Left lobe of liver (tissue), 2 donors: ENCODE results near the gene AFF3. TPM values are rescaled to one million over a fixed set of nuclear protein-coding genes. Genes with fewer than 3 reads are reported as not detected.
"Not testable (repeated sequence)": the region's sequence is repeated elsewhere in the genome, so short reads cannot be mapped to it uniquely, and the experiment has no call there.

ENCODE experiments used
- ATAC-seq: fragments of 200-7000 bp; cut with Tn5 transposase; one replicate; pipeline ENCODE4 v1.9.1; 2020; ENCODE audit warnings: mild to moderate bottlenecking, moderate library complexity
- DNase-seq: peaks from one replicate; pipeline ENCODE4 v3.0.0-alpha.2; 2020; ENCODE audit warnings: low spot score
- total RNA-seq: library from RNA; stranded (reverse); gene quantifications from one replicate; pipeline ENCODE4 v1.2.1, GENCODE V29; 2021
- donor health status: DM: no; HTN: no; CAD: no; lungs with moderate emphysema.
- donor health status: DM: no; HTN: yes; CAD: no.

Gene AFF3
- total RNA-seq, 1 donor from 2014 or later, result 2.3 TPM

DNA sequence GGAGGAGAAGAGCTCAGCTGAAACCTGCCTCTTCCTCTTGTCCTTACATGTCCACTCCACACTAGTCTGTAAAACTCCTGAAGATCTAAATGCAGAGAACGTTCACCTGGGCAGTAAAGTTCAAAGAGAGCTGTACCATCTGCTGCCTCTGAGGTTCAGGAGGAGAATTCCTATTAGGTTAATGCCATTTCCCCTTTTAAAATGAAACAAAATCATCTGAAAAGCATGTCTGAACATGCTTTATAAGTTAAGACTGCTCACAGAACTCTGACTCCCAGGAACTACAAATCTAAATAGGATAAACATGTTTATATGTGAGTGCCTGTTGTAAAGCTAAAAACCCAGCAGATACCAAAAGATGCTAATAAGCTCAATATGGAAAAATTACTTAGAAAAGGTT is 164.4 kb downstream of the AFF3 start:
- DNase-seq (no peak), ATAC-seq (no peak)

- DNase-seq (no peak), ATAC-seq (no peak)
Observed at GRCh38 chr2:99975386-99975785, 167.0 kb downstream of the AFF3 start.

- ATAC-seq, result no peak
Observed at GRCh38 chr2:99974682-99975375, 167.6 kb downstream of the AFF3 start.

GRCh38 chr2:99974275-99974674 is 168.1 kb downstream of the AFF3 start:
- DNase-seq (no peak), ATAC-seq (no peak)

More at GRCh38 chr2:99974682-99975375, 167.6 kb downstream of the AFF3 start:
- DNase-seq, result no peak

GRCh38 chr2:99971326-99971900 is 171.0 kb downstream of the AFF3 start:
- ATAC-seq (no peak), DNase-seq (no peak)

- DNase-seq (no peak), ATAC-seq (peak; percentile 40)
Observed at GRCh38 chr2:99970292-99970868, 172.0 kb downstream of the AFF3 start.

DNA sequence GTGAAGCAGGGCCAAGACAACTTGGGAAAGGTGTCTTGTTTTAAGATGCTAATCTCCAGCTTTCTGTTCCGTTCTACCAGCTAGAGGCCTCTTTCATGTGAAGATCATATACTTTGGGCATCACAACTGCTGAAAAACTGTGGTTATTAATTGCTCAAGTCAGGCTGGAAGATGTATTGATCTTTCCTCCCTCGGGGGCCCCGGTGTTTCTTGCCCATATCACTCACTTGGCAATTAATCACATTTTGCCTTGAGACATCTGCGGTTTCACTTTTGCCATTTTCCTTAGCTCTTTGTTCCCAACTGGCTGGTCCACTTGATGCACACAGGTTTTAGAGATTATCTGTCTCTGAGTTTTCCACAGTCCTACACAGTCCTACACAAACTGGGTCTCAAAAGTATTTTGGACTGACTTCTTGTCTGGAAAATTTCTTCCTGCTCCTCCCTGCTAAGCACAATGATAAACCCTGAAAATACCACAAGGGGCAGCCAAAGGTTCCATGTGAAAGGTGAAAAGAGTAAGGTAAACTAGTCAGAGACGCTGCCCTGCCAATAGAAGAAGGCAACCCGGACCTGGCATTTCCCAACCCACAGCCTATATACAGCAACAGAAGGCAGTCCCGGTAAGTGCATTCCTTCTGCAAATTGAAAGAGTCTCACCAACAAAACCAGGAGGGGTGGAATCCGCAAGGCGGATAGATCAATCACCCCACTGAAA is 181.0 kb downstream of the AFF3 start:
- ATAC-seq, result peak; percentile 45
- no peak for DNase-seq

- ATAC-seq (peak; percentile 75), DNase-seq (no peak)
Observed at GRCh38 chr2:99960790-99961189, 181.6 kb downstream of the AFF3 start.

DNA sequence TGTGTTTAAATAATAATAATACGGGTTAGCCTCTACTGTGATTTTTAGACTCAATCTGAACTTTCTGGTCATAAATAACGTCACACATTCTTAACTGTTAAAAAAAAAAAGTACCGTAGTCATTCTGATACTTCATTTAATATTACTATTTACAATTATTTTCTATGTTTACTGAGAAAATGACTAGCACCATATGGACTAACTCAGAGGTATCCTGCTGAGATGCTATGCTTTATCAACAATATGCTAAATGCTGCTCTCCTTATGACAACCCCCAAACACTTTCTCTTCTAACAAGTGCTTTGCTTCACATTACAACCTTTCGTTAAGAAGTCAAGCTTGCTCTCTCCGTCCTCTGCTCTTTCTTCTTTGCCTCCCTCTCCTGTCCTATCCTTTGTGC is 182.1 kb downstream of the AFF3 start:
- ATAC-seq, result no peak
- DNase-seq, result no peak

GRCh38 chr2:99959261-99960014 is 183.0 kb downstream of the AFF3 start:
- ATAC-seq (no peak), DNase-seq (no peak)

DNA sequence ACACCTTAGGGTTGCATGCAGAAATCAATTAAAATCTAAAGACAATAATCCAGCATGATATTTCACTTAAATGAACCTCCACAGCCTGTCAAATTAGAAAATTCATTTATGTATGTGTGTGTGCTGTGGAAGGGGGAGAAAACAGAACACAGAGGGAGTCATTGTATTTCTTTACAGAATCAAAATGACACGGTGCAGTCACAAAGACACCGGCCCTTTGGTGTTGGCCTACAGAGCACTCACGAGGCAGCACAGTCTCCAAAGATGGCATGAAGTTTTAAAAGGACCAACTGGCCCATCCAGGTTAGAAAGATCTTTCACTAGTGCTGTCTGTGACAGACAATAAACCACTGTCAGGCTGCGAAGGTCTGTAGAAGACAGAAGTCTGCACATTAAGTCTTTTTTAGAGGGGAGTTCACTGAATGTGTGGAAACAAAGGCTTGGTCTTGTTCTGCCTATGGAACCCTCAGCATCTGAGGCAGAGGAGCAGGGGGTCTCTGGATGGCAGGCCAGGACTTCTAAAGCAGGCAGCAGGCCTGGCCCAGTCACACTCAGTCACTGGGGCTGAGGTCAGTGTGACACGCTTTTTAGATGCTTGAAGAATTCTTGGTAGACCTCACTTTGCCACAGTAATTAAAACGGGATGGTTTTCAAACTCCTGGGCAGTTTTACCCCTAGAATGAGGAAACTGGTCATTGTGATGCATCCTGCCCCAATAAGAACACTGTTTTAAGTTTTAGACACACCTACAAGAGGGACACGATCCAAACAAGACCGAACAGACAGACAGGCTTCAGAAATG is 184.9 kb downstream of the AFF3 start:
- DNase-seq, result no peak
- no peak for ATAC-seq

GRCh38 chr2:99956232-99957030 is 186.0 kb downstream of the AFF3 start:
- ATAC-seq, result no peak

GRCh38 chr2:99953750-99954149 is 188.6 kb downstream of the AFF3 start:
- DNase-seq (no peak), ATAC-seq (no peak)

More at GRCh38 chr2:99956232-99957030, 186.0 kb downstream of the AFF3 start:
- no peak for DNase-seq

DNA sequence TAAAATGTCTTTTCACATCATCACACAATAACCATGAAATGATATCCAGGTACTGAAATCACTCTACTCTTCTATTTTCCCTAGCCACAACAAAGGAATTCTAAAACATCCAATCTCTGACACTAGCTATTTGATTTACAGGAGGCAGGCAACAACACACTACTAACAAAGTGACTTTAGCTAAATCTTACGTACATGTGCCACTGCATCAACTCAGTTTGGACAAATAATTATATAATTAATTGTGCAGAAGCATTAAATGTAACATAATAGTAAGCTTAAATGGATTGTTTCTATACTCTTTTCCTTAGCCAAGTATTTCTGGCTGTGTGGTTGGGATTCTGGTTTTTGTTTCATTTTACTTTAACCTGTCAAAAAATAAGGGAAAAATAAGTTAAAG is 192.4 kb downstream of the AFF3 start:
- DNase-seq, result no peak
- no peak for ATAC-seq

DNA sequence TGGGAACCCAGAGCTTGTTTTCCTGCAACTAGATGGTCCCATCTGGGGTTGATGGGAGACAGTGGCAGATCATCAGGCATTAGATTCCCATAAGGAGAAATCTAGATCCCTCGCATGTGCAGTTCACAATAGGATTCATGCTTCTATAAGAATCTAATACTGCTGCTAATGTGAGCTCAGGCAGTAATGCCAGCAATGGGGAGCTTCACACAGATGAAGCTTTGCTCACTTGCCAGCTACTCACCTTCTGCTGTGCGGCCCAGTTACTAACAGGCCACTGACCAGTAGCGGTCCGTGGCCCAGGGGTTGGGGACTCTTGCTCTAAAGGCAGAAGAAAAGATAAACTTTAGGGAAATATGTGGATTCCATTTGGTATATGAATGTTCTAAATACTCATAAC is 192.9 kb downstream of the AFF3 start:
- ATAC-seq (no peak), DNase-seq (no peak)

GRCh38 chr2:99948010-99948409 is 194.4 kb downstream of the AFF3 start:
- DNase-seq, result no peak
- ATAC-seq, result no peak

DNA sequence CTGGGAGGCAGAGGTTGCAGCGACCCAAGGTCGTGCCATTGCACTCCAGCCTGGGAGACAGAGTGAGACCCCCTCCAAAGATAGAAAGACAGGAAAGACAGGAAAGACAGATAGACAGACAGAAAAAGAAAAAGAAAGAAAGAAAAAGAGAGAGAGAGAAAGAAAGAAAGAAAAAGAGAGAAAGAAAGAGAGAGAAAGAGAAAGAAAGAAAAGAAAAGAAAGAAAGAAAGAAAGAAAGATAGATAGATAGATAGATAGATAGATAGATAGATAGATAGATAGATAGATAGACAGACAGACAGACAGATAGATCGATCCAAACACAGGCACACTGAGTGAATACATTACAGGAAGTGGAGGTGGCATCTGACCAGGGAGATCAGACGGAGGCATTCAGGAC is 195.0 kb downstream of the AFF3 start:
- not testable (repeated sequence) for ATAC-seq, DNase-seq

- DNase-seq, result no peak
- ATAC-seq, result no peak
Observed at GRCh38 chr2:99944019-99944418, 198.4 kb downstream of the AFF3 start.

- DNase-seq, result no peak
- no peak for ATAC-seq
Observed at GRCh38 chr2:99942561-99943347, 199.6 kb downstream of the AFF3 start.
